Neural cell (in vitro differentiated cells): ENCODE data around the gene MAGEF1. TPM values are rescaled to one million over a fixed set of nuclear protein-coding genes. Genes with fewer than 3 reads are reported as not detected.
"Not testable (repeated sequence)": the region's sequence is repeated elsewhere in the genome, so short reads cannot be mapped to it uniquely, and the experiment has no call there.

Experiments
- H2AFZ ChIP-seq: fragments of 200-600, 300-800 bp; sonication (generic), shearing (Covaris generic); 2 replicates; pipeline ENCODE4 v1.6.0; 2014; ENCODE audit warnings: low read depth, mild to moderate bottlenecking, antibody characterized with exemption, low read length, moderate library complexity
- H3F3A ChIP-seq: fragments of 200-600 bp; shearing (Covaris generic); 2 replicates; pipeline ENCODE4 v1.6.1; 2016; ENCODE audit warnings: mild to moderate bottlenecking, moderate library complexity, mixed read lengths, antibody characterized with exemption, low read length; ENCODE audit not compliant: insufficient read depth, poor library complexity, severe bottlenecking
- H3K27ac ChIP-seq: fragments of 200-600, 300-800 bp; sonication (generic), shearing (Covaris generic); 2 replicates; pipeline ENCODE4 v1.5.1; 2014; ENCODE audit warnings: mild to moderate bottlenecking, low read length, moderate library complexity
- H3K27me3 ChIP-seq: fragments of 300-800, 200-600 bp; sonication (generic), shearing (Covaris generic); 2 replicates; pipeline ENCODE4 v1.6.0; 2014; ENCODE audit warnings: mild to moderate bottlenecking, low read depth, low read length, moderate library complexity; ENCODE audit not compliant: insufficient read depth
- H3K36me3 ChIP-seq: fragments of 300-800, 200-600 bp; sonication (generic), shearing (Covaris generic); 2 replicates; pipeline ENCODE4 v1.5.1; 2014; ENCODE audit warnings: mild to moderate bottlenecking, antibody characterized with exemption, low read length, moderate library complexity; ENCODE audit not compliant: insufficient read depth
- H3K4me2 ChIP-seq: fragments of 300-800, 200-600 bp; sonication (generic), shearing (Covaris generic); 2 replicates; pipeline ENCODE4 v1.6.0; 2014; ENCODE audit warnings: mild to moderate bottlenecking, low read length
- H3K4me3 ChIP-seq: fragments of 300-800, 200-600 bp; sonication (generic), shearing (Covaris generic); 2 replicates; pipeline ENCODE4 v1.5.1; 2014; ENCODE audit warnings: mild to moderate bottlenecking, low read length, moderate library complexity
- H3K79me2 ChIP-seq: fragments of 200-600 bp; shearing (Covaris generic); replicated peaks from 2 replicates; pipeline ENCODE4 v1.6.0; 2014; ENCODE audit warnings: mild to moderate bottlenecking, low read length, moderate library complexity; ENCODE audit not compliant: insufficient read depth
- H3K9ac ChIP-seq: fragments of 300-800, 200-600 bp; sonication (generic), shearing (Covaris generic); 2 replicates; pipeline ENCODE4 v1.6.1; 2016; ENCODE audit warnings: mild to moderate bottlenecking, low read length, mixed read lengths
- H3K9me2 ChIP-seq: fragments of 200-600 bp; shearing (Covaris generic); 2 replicates; pipeline ENCODE4 v1.6.1; 2016; ENCODE audit warnings: mild to moderate bottlenecking, low read length, mixed read lengths; ENCODE audit not compliant: insufficient read depth
- H3K9me3 ChIP-seq: fragments of 200-600, 300-800 bp; sonication (generic), shearing (Covaris generic); 2 replicates; pipeline ENCODE4 v1.6.1; 2016; ENCODE audit warnings: mild to moderate bottlenecking, mixed run types, low read length, moderate library complexity, mixed read lengths
- H4K20me1 ChIP-seq: fragments of 200-600 bp; shearing (Covaris generic); 2 replicates; pipeline ENCODE4 v1.6.1; 2016; ENCODE audit warnings: mild to moderate bottlenecking, mixed run types; ENCODE audit not compliant: insufficient read depth
- CTCF ChIP-seq: fragments of 450-650 bp; IDR thresholded peaks from 2 replicates; pipeline ENCODE4 v1.5.1; 2014; ENCODE audit warnings: antibody characterized with exemption, mild to moderate bottlenecking, moderate library complexity; ENCODE audit not compliant: poor library complexity, severe bottlenecking
- EP300 ChIP-seq: fragments of 450-650 bp; conservative IDR thresholded peaks from 2 replicates; pipeline ENCODE4 v1.6.1; 2014; ENCODE audit warnings: antibody characterized with exemption, mild to moderate bottlenecking, moderate library complexity; ENCODE audit not compliant: poor library complexity, severe bottlenecking
- EZH2 ChIP-seq: fragments of 200-600, 300-800 bp; shearing (Covaris generic), sonication (generic); IDR thresholded peaks from 2 replicates; pipeline ENCODE4 v1.6.1; 2014; ENCODE audit warnings: antibody characterized with exemption, low read length, borderline replicate concordance, mild to moderate bottlenecking; ENCODE audit not compliant: insufficient read depth, poor library complexity, severe bottlenecking
- MXI1 ChIP-seq: fragments of 450-650 bp; conservative IDR thresholded peaks from 2 replicates; pipeline ENCODE4 v1.6.1; 2014; ENCODE audit warnings: antibody characterized with exemption, mild to moderate bottlenecking; ENCODE audit not compliant: poor library complexity, severe bottlenecking
- POLR2AphosphoS5 ChIP-seq: IDR thresholded peaks from 2 replicates; pipeline ENCODE4 v1.6.1; 2012
- RAD21 ChIP-seq: fragments of 450-650 bp; conservative IDR thresholded peaks from 2 replicates; pipeline ENCODE4 v1.6.1; 2014; ENCODE audit warnings: antibody characterized with exemption, mild to moderate bottlenecking, moderate library complexity
- REST ChIP-seq: IDR thresholded peaks from 2 replicates; pipeline ENCODE4 v1.6.1; 2012; ENCODE audit warnings: borderline replicate concordance
- SMC3 ChIP-seq: fragments of 450-650 bp; conservative IDR thresholded peaks from 2 replicates; pipeline ENCODE4 v1.6.1; 2014; ENCODE audit warnings: antibody characterized with exemption, mild to moderate bottlenecking, moderate library complexity; ENCODE audit not compliant: poor library complexity
- TAF1 ChIP-seq: IDR thresholded peaks from 2 replicates; pipeline ENCODE4 v1.6.1; 2012; ENCODE audit warnings: low read depth
- polyA plus RNA-seq: library from polyadenylated mRNA; depleted of rRNA; stranded (reverse); fragments of >200 nt; gene quantifications from 2 replicates; pipeline ENCODE4 v1.2.3, GENCODE V29; 2014

Gene MAGEF1
- polyA plus RNA-seq, 1 donor from 2014 or later: 103 TPM

- no peak overlapping the region for H3K4me2 ChIP-seq
- H4K20me1 ChIP-seq: no peaks in the 10 kb centered on the region
- no peak overlapping the region for H3K4me3 ChIP-seq
- H3K27ac ChIP-seq: no peak overlapping the region
- H3K9ac ChIP-seq: no peak overlapping the region
- no peaks in the 10 kb centered on the region for H3F3A ChIP-seq
- no peaks in the 10 kb centered on the region for H3K36me3 ChIP-seq
- no peaks in the 10 kb centered on the region for H3K79me2 ChIP-seq
- H3K27me3 ChIP-seq: no peaks in the 10 kb centered on the region
- TF ChIP-seq REST (no peak), SMC3 (no peak)
- H2AFZ ChIP-seq: no peak overlapping the region
- H3K9me3 ChIP-seq: no peaks in the 10 kb centered on the region
- H3K9me2 ChIP-seq: no peaks in the 10 kb centered on the region
These were observed 19.1 kb upstream of the MAGEF1 start for GRCh38 chr3:184730924-184731323.

- not testable (repeated sequence) for H3K79me2 ChIP-seq, H3K9me2 ChIP-seq, H3K36me3 ChIP-seq, H3K27me3 ChIP-seq, H3K4me2 ChIP-seq, H3K9ac ChIP-seq, H2AFZ ChIP-seq, H3F3A ChIP-seq, H3K4me3 ChIP-seq, H4K20me1 ChIP-seq, H3K9me3 ChIP-seq, H3K27ac ChIP-seq
These were observed 17.3 kb upstream of the MAGEF1 start for GRCh38 chr3:184729154-184729553.

GRCh38 chr3:184728010-184728527, 16.2 kb upstream of the MAGEF1 start:
- Histone ChIP-seq H3K27me3 (no peaks in the 10 kb centered on the region), H3K4me3 (no peak overlapping the region), H2AFZ (no peak overlapping the region), H3K27ac (no peak overlapping the region), H4K20me1 (no peaks in the 10 kb centered on the region), H3K9ac (no peak overlapping the region), H3K4me2 (no peak overlapping the region), H3F3A (no peaks in the 10 kb centered on the region), H3K9me3 (no peaks in the 10 kb centered on the region), H3K9me2 (no peaks in the 10 kb centered on the region), H3K36me3 (no peaks in the 10 kb centered on the region), H3K79me2 (no peaks in the 10 kb centered on the region)
- TF ChIP-seq TAF1 (no peak), CTCF (no peak), EZH2 (no peak), REST (no peak), MXI1 (no peak), RAD21 (no peak), EP300 (no peak), SMC3 (no peak), POLR2AphosphoS5 (no peak)
